IPS-15b (cell line): ENCODE data around the gene STX4.

Experiments used
- H3K27me3 ChIP-seq: one replicate; pipeline ENCODE4 v1.6.1; 2013; ENCODE audit warnings: low read length; ENCODE audit not compliant: control insufficient read depth, insufficient read depth
- H3K36me3 ChIP-seq: one replicate; pipeline ENCODE4 v1.6.1; 2013; ENCODE audit warnings: low read length; ENCODE audit not compliant: control insufficient read depth, insufficient read depth
- H3K4me1 ChIP-seq: one replicate; pipeline ENCODE4 v1.6.1; 2013; ENCODE audit warnings: mild to moderate bottlenecking, low read length; ENCODE audit not compliant: control insufficient read depth, insufficient read depth
- H3K4me3 ChIP-seq: one replicate; pipeline ENCODE4 v1.5.1; 2013; ENCODE audit warnings: low read depth, low read length
- H3K9ac ChIP-seq: one replicate; pipeline ENCODE4 v1.6.1; 2013; ENCODE audit warnings: low read depth, mild to moderate bottlenecking, low read length
- H3K9me3 ChIP-seq: one replicate; pipeline ENCODE4 v1.6.1; 2013; ENCODE audit warnings: mild to moderate bottlenecking, low read length; ENCODE audit not compliant: control insufficient read depth, insufficient read depth

The STX4 gene

DNA sequence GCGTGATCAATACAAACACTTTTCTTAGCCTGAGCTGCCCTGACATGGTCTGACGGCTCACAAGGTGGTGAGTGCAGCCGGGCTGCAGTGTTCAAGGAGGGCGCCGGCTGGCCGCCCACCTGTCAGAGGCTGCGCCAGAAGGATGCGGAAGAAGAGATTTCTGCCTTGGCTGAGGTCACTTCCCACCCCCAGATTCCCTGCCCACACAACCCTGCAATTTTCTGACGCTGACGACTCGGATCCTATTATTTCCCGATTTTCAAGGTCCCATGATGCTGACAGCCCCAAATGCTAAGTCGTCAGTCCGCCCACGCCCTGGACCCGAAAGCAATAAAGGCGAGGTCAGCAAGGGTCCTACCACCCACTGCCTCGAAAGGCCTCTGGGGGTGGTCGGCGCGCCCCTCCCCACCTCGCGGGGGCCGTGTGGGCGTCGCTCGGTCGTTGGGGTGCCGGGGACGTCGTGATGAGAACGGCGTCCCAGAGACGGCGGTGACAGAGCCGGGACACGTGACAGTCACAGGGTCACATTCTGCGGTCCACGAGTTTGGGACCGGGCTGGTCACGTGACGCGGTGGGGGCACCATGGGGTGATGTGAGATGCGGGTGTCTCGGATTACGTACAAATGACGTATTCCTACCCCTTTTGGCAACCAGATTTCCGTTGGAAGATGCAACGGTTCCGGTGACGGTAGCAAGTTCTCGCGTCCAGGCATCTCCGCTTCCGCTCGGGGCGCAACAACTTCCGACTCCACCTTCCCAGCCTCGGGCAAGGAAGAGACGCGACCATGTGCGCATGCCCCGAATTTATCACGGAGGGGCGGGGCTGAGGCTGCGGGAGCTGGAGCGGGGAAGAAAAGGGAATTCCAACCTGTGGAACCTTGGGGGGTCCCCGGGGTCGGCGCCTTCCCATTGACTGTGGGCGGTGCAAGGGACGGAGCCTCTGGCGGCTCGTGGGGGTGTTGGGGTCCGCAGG, at the start of gene STX4:
TSS of gene STX4 (plus strand) at position 823 of the 973 bp plus-strand sequence. CDS start 248 bp downstream, outside the sequence.
- peak within 1 kb of the TSS; percentile 54 for H3K9ac ChIP-seq
- H3K9me3 ChIP-seq, result no peaks in the 10 kb centered on the region
- no peaks in the 10 kb centered on the region for H3K27me3 ChIP-seq
- peak within 1 kb of the TSS; percentile 97 for H3K4me3 ChIP-seq
- H3K4me1 ChIP-seq, result peaks cover 6% of the 10 kb centered on the region
- H3K36me3 ChIP-seq, result peaks cover 4% of the 10 kb centered on the region

DNA sequence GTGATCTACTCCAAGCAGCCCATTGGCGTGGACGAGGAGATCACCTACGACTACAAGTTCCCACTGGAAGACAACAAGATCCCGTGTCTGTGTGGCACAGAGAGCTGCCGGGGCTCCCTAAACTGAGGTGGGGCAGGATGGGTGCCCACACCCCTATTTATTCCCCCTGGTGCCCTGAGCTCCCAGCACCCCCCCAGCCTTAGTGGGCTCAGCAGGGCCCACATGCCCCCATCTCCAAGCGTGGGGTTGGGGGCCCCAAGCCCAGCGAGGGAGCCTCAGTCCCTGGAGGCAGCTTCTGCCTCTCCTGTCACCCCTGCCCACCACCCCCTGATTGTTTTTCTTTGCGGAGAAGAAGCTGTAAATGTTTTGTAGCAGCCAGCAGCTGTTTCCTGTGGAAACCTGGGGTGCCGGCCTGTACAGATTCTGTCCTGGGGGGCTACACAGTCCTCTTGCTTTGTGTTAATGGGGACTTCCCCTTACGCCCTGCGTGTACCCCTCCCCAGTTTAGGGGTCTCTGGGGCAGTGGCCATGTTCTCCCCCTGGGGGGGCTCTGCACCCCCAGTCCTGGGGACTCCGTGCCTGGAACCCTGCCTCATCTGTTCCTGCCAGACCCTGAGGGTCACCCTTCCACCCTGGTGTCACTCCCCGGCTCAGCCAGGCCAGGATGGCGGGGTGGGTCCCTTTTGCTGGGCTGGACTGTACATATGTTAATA, 49.3 kb upstream of the STX4 start:
- Histone ChIP-seq H3K9ac (no peak overlapping the region), H3K36me3 (peaks cover 30% of the 10 kb centered on the region), H3K27me3 (no peaks in the 10 kb centered on the region), H3K4me1 (no peaks in the 10 kb centered on the region), H3K9me3 (no peaks in the 10 kb centered on the region), H3K4me3 (no peak overlapping the region)

- H3K27me3 ChIP-seq, result no peaks in the 10 kb centered on the region
- H3K36me3 ChIP-seq, result peaks cover 31% of the 10 kb centered on the region
- peak within 1 kb of the TSS; percentile 81 for H3K9ac ChIP-seq
- H3K4me1 ChIP-seq, result no peaks in the 10 kb centered on the region
- H3K4me3 ChIP-seq, result peak within 1 kb of the TSS; percentile 61
- no peaks in the 10 kb centered on the region for H3K9me3 ChIP-seq
Measured at GRCh38 chr16:30984669-30985400, 48.5 kb upstream of the STX4 start, which contains the start of gene HSD3B7. Gene HSD3B7 (plus strand): TSS chr16:30985207. CDS start chr16:30985659, 452 bp downstream.

DNA sequence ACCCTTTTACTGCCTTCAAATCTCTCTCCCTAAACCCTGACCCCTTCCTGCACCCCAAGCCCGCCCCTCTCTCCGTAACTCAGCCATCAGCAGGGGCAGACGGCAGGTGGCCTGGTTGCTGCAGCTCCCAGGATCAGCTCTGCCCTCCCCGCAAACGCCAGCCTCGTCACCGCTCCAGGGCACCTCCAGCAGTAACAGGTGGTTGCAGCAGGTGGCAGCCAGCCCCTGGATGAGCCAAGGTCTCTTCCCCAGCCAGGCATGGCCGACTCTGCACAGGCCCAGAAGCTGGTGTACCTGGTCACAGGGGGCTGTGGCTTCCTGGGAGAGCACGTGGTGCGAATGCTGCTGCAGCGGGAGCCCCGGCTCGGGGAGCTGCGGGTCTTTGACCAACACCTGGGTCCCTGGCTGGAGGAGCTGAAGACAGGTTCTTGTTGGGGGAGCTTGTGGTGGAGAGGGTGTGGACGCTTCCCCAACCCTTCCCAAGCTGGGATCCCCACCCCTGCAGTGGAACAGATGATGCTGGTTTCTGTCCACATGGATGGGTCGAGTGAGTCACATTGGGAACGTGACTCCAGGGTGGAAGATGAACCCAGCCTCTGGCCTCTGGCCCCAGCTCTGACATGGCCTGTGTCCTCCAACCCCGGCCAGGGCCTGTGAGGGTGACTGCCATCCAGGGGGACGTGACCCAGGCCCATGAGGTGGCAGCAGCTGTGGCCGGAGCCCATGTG, 47.8 kb upstream of the STX4 start:
- H3K9ac ChIP-seq, result peak overlapping the region; percentile 81
- no peaks in the 10 kb centered on the region for H3K27me3 ChIP-seq
- no peaks in the 10 kb centered on the region for H3K4me1 ChIP-seq
- H3K9me3 ChIP-seq, result no peaks in the 10 kb centered on the region
- peak overlapping the region; percentile 61 for H3K4me3 ChIP-seq
- H3K36me3 ChIP-seq, result peaks cover 27% of the 10 kb centered on the region

GRCh38 chr16:30986129-30986991, 47.0 kb upstream of the STX4 start:
- H3K9me3 ChIP-seq, result no peaks in the 10 kb centered on the region
- H3K27me3 ChIP-seq, result no peaks in the 10 kb centered on the region
- H3K4me3 ChIP-seq, result no peak overlapping the region
- H3K36me3 ChIP-seq, result peaks cover 22% of the 10 kb centered on the region
- no peaks in the 10 kb centered on the region for H3K4me1 ChIP-seq
- H3K9ac ChIP-seq, result no peak overlapping the region

GRCh38 chr16:30987581-30988190, 45.7 kb upstream of the STX4 start:
- Histone ChIP-seq H3K9me3 (no peaks in the 10 kb centered on the region), H3K27me3 (no peaks in the 10 kb centered on the region), H3K36me3 (peaks cover 19% of the 10 kb centered on the region), H3K4me3 (no peak overlapping the region), H3K4me1 (no peaks in the 10 kb centered on the region), H3K9ac (no peak overlapping the region)

DNA sequence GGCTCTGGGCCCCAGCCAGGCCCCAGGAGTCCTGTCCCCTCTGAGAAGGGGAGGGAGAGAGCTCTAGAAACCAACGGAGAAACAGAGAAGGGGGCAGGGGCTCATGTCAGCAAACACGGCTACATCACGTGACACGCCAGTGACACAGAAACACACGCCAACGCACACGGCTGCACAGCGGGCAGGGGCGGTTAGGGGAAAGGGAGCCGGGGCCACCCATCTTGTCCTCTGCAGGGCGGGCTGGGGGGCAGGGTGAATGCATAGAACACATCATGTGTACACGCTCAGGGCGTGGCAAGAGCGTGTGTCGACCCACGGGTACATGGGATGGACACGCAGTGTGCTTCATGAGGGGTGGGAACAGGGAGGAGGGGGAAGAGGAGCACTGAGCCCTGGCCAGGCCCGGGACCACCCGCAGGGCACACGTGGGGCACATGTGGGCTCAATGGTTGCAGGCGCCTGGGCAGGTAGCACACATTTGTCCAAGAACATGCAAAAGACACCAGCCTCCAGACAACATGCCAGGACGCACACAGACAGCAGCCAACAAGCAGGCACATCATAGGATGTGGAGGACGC, 43.8 kb upstream of the STX4 start:
- Histone ChIP-seq H3K4me3 (no peak overlapping the region), H3K36me3 (peaks cover 5% of the 10 kb centered on the region), H3K27me3 (no peaks in the 10 kb centered on the region), H3K4me1 (no peaks in the 10 kb centered on the region), H3K9ac (no peak overlapping the region), H3K9me3 (no peaks in the 10 kb centered on the region)

DNA sequence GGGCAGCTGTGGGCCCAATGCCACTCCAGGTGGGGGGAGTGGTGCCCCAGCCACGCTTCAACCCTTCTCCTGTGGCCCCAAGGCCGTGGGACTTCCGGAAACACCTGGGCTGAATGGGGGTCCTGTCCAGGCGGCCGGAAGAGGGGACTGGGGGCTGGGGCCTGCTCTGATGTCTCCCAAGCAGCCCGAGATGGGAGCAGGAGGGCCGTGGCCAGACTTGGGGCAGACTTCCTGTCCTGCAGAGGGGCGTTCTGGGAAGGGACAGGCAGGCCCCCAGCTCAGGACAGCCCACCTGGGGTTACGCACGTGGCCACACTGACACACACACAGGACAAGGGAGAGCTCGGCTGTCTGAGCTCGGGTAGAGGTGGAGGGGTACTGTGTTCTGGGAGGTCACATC, 43.3 kb upstream of the STX4 start:
- H3K36me3 ChIP-seq, result peaks cover 5% of the 10 kb centered on the region
- H3K9me3 ChIP-seq, result no peaks in the 10 kb centered on the region
- H3K4me1 ChIP-seq, result no peaks in the 10 kb centered on the region
- H3K4me3 ChIP-seq, result no peak overlapping the region
- no peak overlapping the region for H3K9ac ChIP-seq
- H3K27me3 ChIP-seq, result no peaks in the 10 kb centered on the region

- H3K4me3 ChIP-seq, result no peak overlapping the region
- H3K9me3 ChIP-seq, result no peaks in the 10 kb centered on the region
- H3K9ac ChIP-seq, result no peak overlapping the region
- H3K4me1 ChIP-seq, result no peaks in the 10 kb centered on the region
- H3K27me3 ChIP-seq, result no peaks in the 10 kb centered on the region
- peaks cover 5% of the 10 kb centered on the region for H3K36me3 ChIP-seq
Measured at GRCh38 chr16:30991052-30991451, 42.3 kb upstream of the STX4 start.

DNA sequence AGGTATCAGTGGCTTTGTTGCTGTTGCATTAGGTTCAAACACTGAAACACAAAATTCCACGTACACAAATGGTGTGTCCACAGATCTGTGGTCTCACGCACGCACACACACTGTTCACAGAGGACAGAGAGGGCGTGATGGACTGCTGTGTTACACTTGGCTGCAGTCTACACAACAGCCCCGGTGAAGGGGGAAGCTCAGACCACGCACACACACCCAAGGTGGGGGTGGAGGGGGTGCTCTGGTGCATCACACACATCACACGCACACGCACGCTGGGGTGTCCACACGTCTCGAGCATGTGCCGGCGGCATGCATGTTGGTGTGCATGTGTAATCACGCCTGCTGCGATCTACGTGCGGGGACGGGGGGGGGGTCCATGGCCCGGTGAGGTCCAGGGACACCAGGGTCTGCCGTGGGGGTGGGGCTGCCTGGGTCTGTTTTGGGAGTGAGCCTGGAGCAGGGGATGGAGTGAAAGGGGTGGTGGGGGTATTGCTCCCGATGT, 41.0 kb upstream of the STX4 start:
- H3K36me3 ChIP-seq, result peaks cover 5% of the 10 kb centered on the region
- H3K4me1 ChIP-seq, result no peaks in the 10 kb centered on the region
- no peak overlapping the region for H3K9ac ChIP-seq
- no peaks in the 10 kb centered on the region for H3K9me3 ChIP-seq
- no peak overlapping the region for H3K4me3 ChIP-seq
- no peaks in the 10 kb centered on the region for H3K27me3 ChIP-seq
